KMS-11 (cell line): ENCODE measurements around the gene ADGRG6.

ENCODE experiments used
- H2AFZ ChIP-seq: fragments of 200-600 bp; sonication (generic); 2 replicates; pipeline ENCODE4 v1.6.1; 2016; ENCODE audit warnings: antibody characterized with exemption, mixed run types, low read depth
- H3K27ac ChIP-seq: fragments of 200-600 bp; sonication (generic); 2 replicates; pipeline ENCODE4 v1.6.1; 2016; ENCODE audit warnings: mild to moderate bottlenecking, mixed run types
- H3K27me3 ChIP-seq: fragments of 200-600 bp; sonication (generic); 2 replicates; pipeline ENCODE4 v1.6.1; 2017; ENCODE audit warnings: mild to moderate bottlenecking, low read depth, mixed run types, moderate library complexity; ENCODE audit not compliant: insufficient read depth
- H3K36me3 ChIP-seq: fragments of 200-600 bp; sonication (generic); 2 replicates; pipeline ENCODE4 v1.6.1; 2017; ENCODE audit warnings: mild to moderate bottlenecking, mixed run types; ENCODE audit not compliant: insufficient read depth
- H3K4me1 ChIP-seq: fragments of 200-600 bp; sonication (generic); 2 replicates; pipeline ENCODE4 v1.6.1; 2016; ENCODE audit warnings: mild to moderate bottlenecking, low read depth, mixed run types; ENCODE audit not compliant: poor library complexity, severe bottlenecking
- H3K4me2 ChIP-seq: fragments of 200-600 bp; sonication (generic); 2 replicates; pipeline ENCODE4 v1.7.0; 2016; ENCODE audit warnings: mild to moderate bottlenecking, mixed run types
- H3K4me3 ChIP-seq: fragments of 200-600 bp; sonication (generic); IDR thresholded peaks from 2 replicates; pipeline ENCODE4 v1.6.1; 2017; ENCODE audit warnings: low read depth, low read length, mixed read lengths; ENCODE audit not compliant: insufficient read depth
- H3K79me2 ChIP-seq: fragments of 200-600 bp; sonication (generic); 2 replicates; pipeline ENCODE4 v1.6.1; 2016; ENCODE audit warnings: low read depth, mixed run types; ENCODE audit not compliant: insufficient read depth
- H3K9ac ChIP-seq: fragments of 200-600 bp; sonication (generic); 2 replicates; pipeline ENCODE4 v1.6.1; 2016; ENCODE audit warnings: mild to moderate bottlenecking, mixed run types
- H4K20me1 ChIP-seq: fragments of 200-600 bp; sonication (generic); 2 replicates; pipeline ENCODE4 v1.6.1; 2016; ENCODE audit warnings: mild to moderate bottlenecking, mixed run types; ENCODE audit not compliant: insufficient read depth
- CTCF ChIP-seq: fragments of 200-600 bp; sonication (generic); conservative IDR thresholded peaks from 2 replicates; pipeline ENCODE4 v1.6.1; 2017; ENCODE audit warnings: low read depth, mild to moderate bottlenecking, antibody characterized with exemption, low read length, moderate library complexity, mixed read lengths

ADGRG6 gene

GRCh38 chr6:142258757-142259156, 43.0 kb upstream of the ADGRG6 start:
- no peaks in the 10 kb centered on the region for H3K79me2 ChIP-seq
- no peak overlapping the region for H3K4me3 ChIP-seq
- H2AFZ ChIP-seq = no peak overlapping the region
- H3K27ac ChIP-seq = no peak overlapping the region
- H3K9ac ChIP-seq = no peak overlapping the region
- no peaks in the 10 kb centered on the region for H3K36me3 ChIP-seq
- no peak for TF ChIP-seq CTCF
- no peak overlapping the region for H3K4me2 ChIP-seq
- H3K27me3 ChIP-seq = no peaks in the 10 kb centered on the region
- no peaks in the 10 kb centered on the region for H3K4me1 ChIP-seq
- H4K20me1 ChIP-seq = no peaks in the 10 kb centered on the region

- Histone ChIP-seq H3K79me2 (no peaks in the 10 kb centered on the region), H2AFZ (no peak overlapping the region), H3K4me3 (no peak overlapping the region), H3K27me3 (no peaks in the 10 kb centered on the region), H4K20me1 (no peaks in the 10 kb centered on the region), H3K4me2 (no peak overlapping the region), H3K9ac (no peak overlapping the region), H3K4me1 (no peaks in the 10 kb centered on the region), H3K36me3 (no peaks in the 10 kb centered on the region), H3K27ac (no peak overlapping the region)
- TF ChIP-seq CTCF = no peak
Observed at GRCh38 chr6:142260748-142261147, 41.1 kb upstream of the ADGRG6 start.

GRCh38 chr6:142262231-142262630, 39.6 kb upstream of the ADGRG6 start:
- TF ChIP-seq CTCF = no peak
- H3K4me3 ChIP-seq = no peak overlapping the region
- no peak overlapping the region for H3K4me2 ChIP-seq
- no peaks in the 10 kb centered on the region for H4K20me1 ChIP-seq
- no peaks in the 10 kb centered on the region for H3K36me3 ChIP-seq
- H3K4me1 ChIP-seq = no peaks in the 10 kb centered on the region
- H3K27ac ChIP-seq = no peak overlapping the region
- no peaks in the 10 kb centered on the region for H3K27me3 ChIP-seq
- H2AFZ ChIP-seq = no peak overlapping the region
- no peaks in the 10 kb centered on the region for H3K79me2 ChIP-seq
- no peak overlapping the region for H3K9ac ChIP-seq

- Histone ChIP-seq H3K27ac (no peak overlapping the region), H3K4me1 (no peaks in the 10 kb centered on the region), H3K9ac (no peak overlapping the region), H3K4me3 (no peak overlapping the region), H3K4me2 (no peak overlapping the region), H4K20me1 (no peaks in the 10 kb centered on the region), H2AFZ (no peak overlapping the region), H3K36me3 (no peaks in the 10 kb centered on the region), H3K79me2 (no peaks in the 10 kb centered on the region), H3K27me3 (no peaks in the 10 kb centered on the region)
- TF ChIP-seq CTCF = no peak
Observed at GRCh38 chr6:142265476-142265875, 36.3 kb upstream of the ADGRG6 start.

- H3K79me2 ChIP-seq = no peaks in the 10 kb centered on the region
- no peak overlapping the region for H2AFZ ChIP-seq
- no peaks in the 10 kb centered on the region for H4K20me1 ChIP-seq
- no peaks in the 10 kb centered on the region for H3K36me3 ChIP-seq
- H3K27ac ChIP-seq = no peak overlapping the region
- H3K27me3 ChIP-seq = no peaks in the 10 kb centered on the region
- no peak for TF ChIP-seq CTCF
- no peak overlapping the region for H3K4me2 ChIP-seq
- no peak overlapping the region for H3K4me3 ChIP-seq
- H3K9ac ChIP-seq = no peak overlapping the region
- no peaks in the 10 kb centered on the region for H3K4me1 ChIP-seq
Observed at GRCh38 chr6:142266060-142266459, 35.7 kb upstream of the ADGRG6 start.
